ENCODE results near the gene SEL1L3. TPM values are rescaled to one million over a fixed set of nuclear protein-coding genes. Genes with fewer than 3 reads are reported as not detected.

The SEL1L3 gene
- total and polyA plus RNA-seq, 2 of the 13 experiments (the other 11 are each of a cell fraction or from before 2014, with no cell fraction given): 0.28 to 1.1 TPM

- no peak for TF ChIP-seq NAIF1 (CRISPR knock-in tag; IDR thresholded peaks at IDR 0.05; ENCODE audit: borderline replicate concordance)
- no peak for TF ChIP-seq HNF1B (CRISPR knock-in tag; IDR thresholded peaks at IDR 0.05)
These were observed 113.5 kb downstream of the SEL1L3 start (continued) for GRCh38 chr4:25749150-25749794.

GRCh38 chr4:25743971-25744370, 118.8 kb downstream of the SEL1L3 start:
- POLR2A ChIA-PET: no interaction called here
- H4K20me1 ChIP-seq (ENCODE audit: insufficient read depth, low read length): no peaks in the 10 kb centered on the region
- H2AFZ ChIP-seq (ENCODE audit: low read length): no peak overlapping the region
- ATAC-seq: no peak
- intact Hi-C loops (cut with micrococcal nuclease; ENCODE audit: unreplicated experiment) (no loop called here), in situ Hi-C loops (cut with HindIII; ENCODE audit: extremely low pct_ligation_motif_present, low pct_unique_long_range_greater_than_20kb) (no loop called here)
- WGBS (ENCODE audit: low lambda C conversion rate): 13% methylated on average over 3 of the region's 3 CpGs
- H3K36me3 ChIP-seq (replicated peaks in 1 of 2; ENCODE audit: control insufficient read depth in 1 of 2, insufficient read depth in 2 of 2, low read length in 2 of 2): no peaks in the 10 kb centered on the region
- H3K9ac ChIP-seq (ENCODE audit: insufficient read depth, low read depth, low read length): no peak overlapping the region
- H3K9me3 ChIP-seq (ENCODE audit: low read length): no peaks in the 10 kb centered on the region
- H3K79me2 ChIP-seq (ENCODE audit: insufficient read depth, low read length): no peaks in the 10 kb centered on the region
- H3K27me3 ChIP-seq (ENCODE audit: control insufficient read depth in 1 of 2, insufficient read depth in 2 of 2, low read length in 2 of 2): no peaks in the 10 kb centered on the region; a peak in 1 of 5 replicates
- no peak for DNase-seq (ENCODE audit: low spot score)
- no peak overlapping the region for H3K27ac ChIP-seq (ENCODE audit: extremely low read length, insufficient read depth, low read length)
- no peak for FAIRE-seq
- CTCF ChIA-PET (ENCODE audit: low intra/inter-chr PET ratio, low total read pairs): no interaction called here
- H3K4me1 ChIP-seq (ENCODE audit: insufficient read depth, low read length): no peaks in the 10 kb centered on the region
- H3K4me2 ChIP-seq (ENCODE audit: low read depth, low read length): no peak overlapping the region
- BruUV-seq (replicated peaks): no TSS peak
- H3K4me3 ChIP-seq (replicated peaks in 1 of 3; ENCODE audit: insufficient read depth in 1 of 3, low read depth in 2 of 3, low read length in 3 of 3): no peak overlapping the region
- no peak for TF ChIP-seq MTERF4 (CRISPR knock-in tag; IDR thresholded peaks at IDR 0.05)
- no peak for TF ChIP-seq ZNF512B (CRISPR knock-in tag; IDR thresholded peaks at IDR 0.05; ENCODE audit: borderline replicate concordance)
- no peak for TF ChIP-seq SP2 (CRISPR knock-in tag; IDR thresholded peaks at IDR 0.05)
- TF ChIP-seq DPF2 (CRISPR knock-in tag; IDR thresholded peaks at IDR 0.05; ENCODE audit: borderline replicate concordance, low read depth): no peak
- TF ChIP-seq WIZ (CRISPR knock-in tag; IDR thresholded peaks at IDR 0.05): no peak
- no peak for TF ChIP-seq ZNF362 (CRISPR knock-in tag; IDR thresholded peaks at IDR 0.05; ENCODE audit: borderline replicate concordance)
- TF ChIP-seq ZBTB14 (CRISPR knock-in tag; IDR thresholded peaks at IDR 0.05): no peak
- TF ChIP-seq HMG20B (CRISPR knock-in tag; conservative IDR thresholded peaks at IDR 0.05): no peak
- no peak for TF ChIP-seq ZXDC (CRISPR knock-in tag; IDR thresholded peaks at IDR 0.05)

Measured in HepG2 (cell line).